HCT116 (cell line): ENCODE measurements around the gene CENPF. TPM values are rescaled to one million over a fixed set of nuclear protein-coding genes. Genes with fewer than 3 reads are reported as not detected.
"Not testable (repeated sequence)": the region's sequence is repeated elsewhere in the genome, so short reads cannot be mapped to it uniquely, and the experiment has no call there.

Experiments used
- ATAC-seq: fragments of 200-7000 bp; cut with Tn5 transposase; 2 replicates; pipeline ENCODE4 v1.9.1; 2020; ENCODE audit warnings: mild to moderate bottlenecking, moderate library complexity
- BruUV-seq: library from RNA; stranded (reverse); fragments of 400-500 nt; replicated peaks from 2 replicates; lab custom pipeline; 2021; lab: Mats Ljungman, UMichigan
- CTCF ChIA-PET: fragments of 300-600 bp; sonication (Branson Sonifier 250); formaldehyde crosslinking; loops from one replicate; lab custom pipeline; 2021; ENCODE audit warnings: antibody characterized with exemption; lab: Charles Lee
- POLR2A ChIA-PET: fragments of 300-600, 350-600 bp; sonication (Branson Sonifier 250); formaldehyde crosslinking; loops from one replicate; lab custom pipeline; 2021; ENCODE audit warnings: antibody characterized with exemption; lab: Charles Lee
- RAD21 ChIA-PET, 2 experiments: fragments of 300-600 bp; sonication (Branson Sonifier 250); formaldehyde crosslinking; loops; one replicate each; lab custom pipeline; 2023; ENCODE audit warnings: low total read pairs in 2 of 2; ENCODE audit not compliant: uncharacterized antibody in 2 of 2, unreplicated experiment in 2 of 2, low non-redundant PET in 1 of 2; lab: Charles Lee
- DNase-seq: peaks from one replicate; pipeline ENCODE4 v3.0.0-alpha.2; 2010; ENCODE audit warnings: low read depth, low spot score
- H2AFZ ChIP-seq: fragments of 200-600 bp; shearing (Covaris generic), sonication (generic); 2 replicates; pipeline ENCODE4 v1.6.1; 2017; ENCODE audit warnings: low read depth, mixed run types, mixed read lengths, antibody characterized with exemption, low read length; ENCODE audit not compliant: poor library complexity, severe bottlenecking
- H3K27ac ChIP-seq: 2 replicates; pipeline ENCODE4 v1.5.1; 2012; ENCODE audit warnings: low read depth, low read length
- H3K27me3 ChIP-seq: fragments of 200-600 bp; sonication (generic); 2 replicates; pipeline ENCODE4 v1.6.1; 2016; ENCODE audit warnings: mixed run types, low read length, mixed read lengths; ENCODE audit not compliant: insufficient read depth
- H3K36me3 ChIP-seq, 2 experiments: fragments of 200-500 bp in 1 of 2; fragments of 200-600 bp in 1 of 2; sonication (Bioruptor generic) in 1 of 2; sonication (generic) in 1 of 2; 2 replicates each; pipeline versions ENCODE4 v1.5.1 to v1.6.1; 2014 to 2016; ENCODE audit warnings: low read length in 2 of 2, inconsistent platforms in 1 of 2, mixed read lengths in 1 of 2, mixed run types in 1 of 2; ENCODE audit not compliant: insufficient read depth in 2 of 2, control insufficient read depth in 1 of 2
- H3K4me1 ChIP-seq, 2 experiments: fragments of 200-600 bp in 1 of 2; sonication (generic) in 1 of 2; 2 replicates each; pipeline versions ENCODE4 v1.5.1 to v1.6.1; 2012 to 2017; ENCODE audit warnings: low read length in 2 of 2, inconsistent platforms in 1 of 2, mild to moderate bottlenecking in 1 of 2, mixed read lengths in 1 of 2, mixed run types in 1 of 2, moderate library complexity in 1 of 2; ENCODE audit not compliant: insufficient read depth in 2 of 2, control insufficient read depth in 1 of 2
- H3K4me2 ChIP-seq: fragments of 200-600 bp; sonication (generic); 2 replicates; pipeline ENCODE4 v1.6.1; 2017; ENCODE audit warnings: mixed run types, low read length, mixed read lengths
- H3K4me3 ChIP-seq, 2 experiments: fragments of 200-600 bp in 1 of 2; sonication (generic) in 1 of 2; replicated peaks in 1 of 2; 2 replicates each; pipeline ENCODE4 v1.5.1; 2011 to 2016; ENCODE audit warnings: low read length in 2 of 2, control low read depth in 1 of 2, low read depth in 1 of 2, mild to moderate bottlenecking in 1 of 2, mixed read lengths in 1 of 2, mixed run types in 1 of 2
- H3K79me2 ChIP-seq: fragments of 200-600 bp; sonication (generic); 2 replicates; pipeline ENCODE4 v1.6.1; 2017; ENCODE audit warnings: mild to moderate bottlenecking, mixed run types, low read length, moderate library complexity, mixed read lengths; ENCODE audit not compliant: insufficient read depth
- H3K9ac ChIP-seq: fragments of 200-600 bp; sonication (generic); 2 replicates; pipeline ENCODE4 v1.6.1; 2016; ENCODE audit warnings: low read length, mixed read lengths
- H3K9me2 ChIP-seq: fragments of 200-600 bp; sonication (generic), shearing (Covaris generic); 2 replicates; pipeline ENCODE4 v1.6.1; 2017; ENCODE audit warnings: mixed run types, mild to moderate bottlenecking, moderate library complexity; ENCODE audit not compliant: insufficient read depth
- H3K9me3 ChIP-seq, 2 experiments: fragments of 200-500 bp in 1 of 2; fragments of 200-600 bp in 1 of 2; sonication (Bioruptor generic) in 1 of 2; sonication (generic) in 1 of 2; 2 replicates each; pipeline ENCODE4 v1.6.1; 2014 to 2017; ENCODE audit warnings: low read length in 2 of 2, mixed read lengths in 2 of 2, inconsistent platforms in 1 of 2, low read depth in 1 of 2, mild to moderate bottlenecking in 1 of 2, mixed run types in 1 of 2, moderate library complexity in 1 of 2; ENCODE audit not compliant: control insufficient read depth in 1 of 2, insufficient read depth in 1 of 2
- H4K20me1 ChIP-seq: fragments of 200-600 bp; sonication (generic), shearing (Covaris generic); 2 replicates; pipeline ENCODE4 v1.6.1; 2017; ENCODE audit warnings: mixed run types, mild to moderate bottlenecking, moderate library complexity; ENCODE audit not compliant: insufficient read depth
- CTCF ChIP-seq, 3 experiments: fragments of 200-600 bp in 1 of 3; sonication (generic) in 1 of 3; IDR thresholded peaks in 2 of 3; conservative IDR thresholded peaks in 1 of 3; 2 replicates each; pipeline ENCODE4 v1.5.1; 2012 to 2017; ENCODE audit warnings: low read depth in 2 of 3, low read length in 2 of 3, antibody characterized with exemption in 1 of 3, borderline replicate concordance in 1 of 3, control low read depth in 1 of 3, mild to moderate bottlenecking in 1 of 3, mixed read lengths in 1 of 3, mixed run types in 1 of 3, moderate library complexity in 1 of 3; ENCODE audit not compliant: insufficient read depth in 1 of 3
- EGR1 ChIP-seq: IDR thresholded peaks from 2 replicates; pipeline ENCODE4 v1.6.1; 2012; ENCODE audit warnings: low read depth
- POLR2AphosphoS5 ChIP-seq: IDR thresholded peaks from 2 replicates; pipeline ENCODE4 v1.6.1; 2011; ENCODE audit warnings: mild to moderate bottlenecking, low read depth, low read length, moderate library complexity
- REST ChIP-seq: IDR thresholded peaks from 2 replicates; pipeline ENCODE4 v1.6.1; 2012; ENCODE audit warnings: low read depth
- SRF ChIP-seq: IDR thresholded peaks from 2 replicates; pipeline ENCODE4 v1.6.1; 2012; ENCODE audit warnings: low read depth
- ZFX ChIP-seq: fragments of 450-650 bp; IDR thresholded peaks from 2 replicates; pipeline ENCODE4 v1.6.1; 2017
- ZNF274 ChIP-seq: fragments of 200-500 bp; sonication (Bioruptor generic); IDR thresholded peaks from 2 replicates; pipeline ENCODE4 v1.6.1; 2014; ENCODE audit warnings: mild to moderate bottlenecking, low read depth, low read length, inconsistent platforms
- intact Hi-C: fragments of 100-400 bp; cut with micrococcal nuclease; formaldehyde crosslinking; loops from 2 replicates; pipeline ENCODE4 v1.10.0; 2022
- total RNA-seq: library from RNA; stranded (reverse); gene quantifications from one replicate; pipeline ENCODE4 v1.2.1, GENCODE V29; 2021; ENCODE audit not compliant: unreplicated experiment

Gene CENPF
- total RNA-seq, 1 experiment from 2014 or later: 120 TPM

- DNase-seq (no peak), ATAC-seq (no peak)
- no peaks in the 10 kb centered on the region for H4K20me1 ChIP-seq
- peaks cover 9 to 19% of the 10 kb centered on the region in 2 experiments for H3K4me1 ChIP-seq
- H3K9me2 ChIP-seq: no peaks in the 10 kb centered on the region
- intact Hi-C loops: no loop called here
- H2AFZ ChIP-seq: no peak overlapping the region
- H3K27me3 ChIP-seq: no peaks in the 10 kb centered on the region
- POLR2A ChIA-PET: interaction anchor here (0.6 to 1.4 kb wide), 2 partner anchors 11 to 171 kb away, joined by 3 to 4 read pairs; no protein-coding TSS in a partner anchor
- TF ChIP-seq ZNF274 (no peak), SRF (no peak), POLR2AphosphoS5 (no peak), REST (no peak), ZFX (no peak), CTCF (IDR thresholded peaks at IDR 0.05 in 2 of 3, conservative IDR thresholded peaks at IDR 0.05 in 1 of 3; ENCODE audit: borderline replicate concordance in 1 of 3, insufficient read depth in 1 of 3, low read depth in 2 of 3, low read length in 2 of 3) (no peak), EGR1 (no peak)
- peaks cover 54% of the 10 kb centered on the region for H3K79me2 ChIP-seq
- H3K9me3 ChIP-seq: no peaks in the 10 kb centered on the region
- CTCF ChIA-PET: interaction anchor here (2.0 kb wide), 1 partner anchor 272 kb away, joined by 5 read pairs; no protein-coding TSS in a partner anchor
- no TSS peak for BruUV-seq
- H3K4me2 ChIP-seq: peak overlapping the region; percentile 94
- H3K4me3 ChIP-seq: peak overlapping the region; percentile 79 to 95
- 0 out of 4 replicates have a peak, but pooled peaks cover 0 to 3% of the 10 kb centered on the region in 2 experiments for H3K36me3 ChIP-seq
- no peak overlapping the region for H3K27ac ChIP-seq
- peak overlapping the region; percentile 98 for H3K9ac ChIP-seq
- RAD21 ChIA-PET: no interaction called here
Measured at GRCh38 chr1:214604523-214604922, 1.5 kb downstream of the CENPF start.

- ATAC-seq, H3K9ac ChIP-seq, H3K36me3 ChIP-seq, H2AFZ ChIP-seq, H4K20me1 ChIP-seq, RAD21 ChIA-PET, H3K9me2 ChIP-seq, POLR2A ChIA-PET, H3K27me3 ChIP-seq, intact Hi-C loops, BruUV-seq, H3K27ac ChIP-seq, H3K4me2 ChIP-seq, DNase-seq, H3K4me3 ChIP-seq, H3K9me3 ChIP-seq: not testable (repeated sequence)
- Histone ChIP-seq H3K4me1 (peaks cover 9 to 19% of the 10 kb centered on the region in 2 experiments), H3K79me2 (peaks cover 64% of the 10 kb centered on the region)
- CTCF ChIA-PET: interaction anchor here (2.0 kb wide), 1 partner anchor 273 kb away, joined by 5 read pairs; no protein-coding TSS in a partner anchor
Measured at GRCh38 chr1:214605484-214605883, 2.5 kb downstream of the CENPF start.
